ENCODE measurements around the gene PRDX2. TPM values are rescaled to one million over a fixed set of nuclear protein-coding genes. Genes with fewer than 3 reads are reported as not detected.
"Not testable (repeated sequence)": the region's sequence is repeated elsewhere in the genome, so short reads cannot be mapped to it uniquely, and the experiment has no call there.

The PRDX2 gene
- 235 TPM in 2 replicates for total RNA-seq
- long read RNA-seq, transcript PRDX2-201 (6 exons, 987 nt) = major isoform, 213 of 231 reads
- long read RNA-seq, partial matches to known transcripts = 9 of 231 reads
- long read RNA-seq, other reads (novel, unspliced or antisense) = 7 of 231 reads

GRCh38 chr19:12801466-12802266 lies at the start of gene PRDX2, which contains the start of gene THSD8:
TSS of gene PRDX2 (minus strand) at chr19:12801800. CDS start at chr19:12801261, 539 bp downstream.
TSS of gene THSD8 (plus strand) at chr19:12802069. CDS start at chr19:12802072, 3 bp downstream.
- Mint-ChIP-seq H3K27ac (ENCODE audit: unreplicated experiment) (peak within 1 kb of the TSS; percentile 35), H3K9me3 (ENCODE audit: unreplicated experiment) (no peaks in the 10 kb centered on the region), H3K36me3 (ENCODE audit: unreplicated experiment) (no peaks in the 10 kb centered on the region), H3K27me3 (ENCODE audit: unreplicated experiment) (no peaks in the 10 kb centered on the region), H3K4me3 (ENCODE audit: unreplicated experiment) (peak within 1 kb of the TSS; percentile 85), H3K4me1 (ENCODE audit: unreplicated experiment) (peaks cover 24% of the 10 kb centered on the region)
- peak; percentile 91 for DNase-seq (ENCODE audit: extremely low spot score, unreplicated experiment)
- TF ChIP-seq, protein P1, sequence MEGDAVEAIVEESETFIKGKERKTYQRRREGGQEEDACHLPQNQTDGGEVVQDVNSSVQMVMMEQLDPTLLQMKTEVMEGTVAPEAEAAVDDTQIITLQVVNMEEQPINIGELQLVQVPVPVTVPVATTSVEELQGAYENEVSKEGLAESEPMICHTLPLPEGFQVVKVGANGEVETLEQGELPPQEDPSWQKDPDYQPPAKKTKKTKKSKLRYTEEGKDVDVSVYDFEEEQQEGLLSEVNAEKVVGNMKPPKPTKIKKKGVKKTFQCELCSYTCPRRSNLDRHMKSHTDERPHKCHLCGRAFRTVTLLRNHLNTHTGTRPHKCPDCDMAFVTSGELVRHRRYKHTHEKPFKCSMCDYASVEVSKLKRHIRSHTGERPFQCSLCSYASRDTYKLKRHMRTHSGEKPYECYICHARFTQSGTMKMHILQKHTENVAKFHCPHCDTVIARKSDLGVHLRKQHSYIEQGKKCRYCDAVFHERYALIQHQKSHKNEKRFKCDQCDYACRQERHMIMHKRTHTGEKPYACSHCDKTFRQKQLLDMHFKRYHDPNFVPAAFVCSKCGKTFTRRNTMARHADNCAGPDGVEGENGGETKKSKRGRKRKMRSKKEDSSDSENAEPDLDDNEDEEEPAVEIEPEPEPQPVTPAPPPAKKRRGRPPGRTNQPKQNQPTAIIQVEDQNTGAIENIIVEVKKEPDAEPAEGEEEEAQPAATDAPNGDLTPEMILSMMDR (IDR thresholded peaks at IDR 0.05) = no peak

DNA sequence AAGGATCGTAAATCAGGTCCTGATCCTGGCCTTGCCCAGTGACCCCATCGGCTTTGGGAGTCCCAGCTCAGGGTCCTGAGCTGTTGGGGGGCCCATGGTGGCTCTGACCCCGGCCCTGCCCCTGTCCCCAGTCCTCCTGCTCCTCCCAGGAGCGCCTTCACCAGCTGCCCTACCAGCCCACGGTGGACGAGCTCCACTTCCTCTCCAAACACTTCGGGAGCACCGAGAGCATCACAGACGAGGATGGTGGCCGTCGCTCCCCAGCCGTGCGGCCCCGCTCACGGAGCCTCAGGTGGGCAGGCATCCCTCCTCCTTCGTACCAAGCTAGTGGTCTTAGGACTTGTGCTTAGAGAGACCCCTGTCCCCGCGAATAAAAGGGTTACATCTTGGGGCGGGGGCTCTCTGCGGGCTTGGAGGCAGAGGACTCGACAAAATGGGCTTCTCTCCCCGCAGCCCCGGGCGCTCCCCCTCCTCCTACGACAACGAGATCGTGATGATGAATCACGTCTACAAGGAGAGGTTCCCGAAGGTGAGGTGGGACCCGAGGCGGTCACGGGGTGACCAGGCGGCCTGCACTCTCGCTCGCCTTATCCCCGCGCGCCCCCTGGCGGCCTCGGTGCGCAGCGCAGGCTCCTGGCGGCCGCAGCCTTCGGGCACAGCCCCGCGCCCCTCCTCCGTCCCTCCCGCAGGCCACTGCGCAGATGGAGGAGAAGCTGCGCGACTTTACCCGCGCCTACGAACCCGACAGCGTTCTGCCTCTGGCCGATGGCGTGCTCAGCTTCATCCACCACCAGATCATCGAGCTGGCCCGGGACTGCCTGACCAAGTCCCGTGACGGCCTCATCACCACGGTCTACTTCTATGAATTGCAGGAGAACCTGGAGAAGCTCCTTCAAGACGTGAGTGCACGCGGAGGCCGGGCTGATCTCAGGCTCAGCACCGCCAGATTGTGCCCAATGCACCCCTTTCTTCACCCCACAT lies 45.8 kb upstream of the PRDX2 start:
- H3K4me3 Mint-ChIP-seq (ENCODE audit: unreplicated experiment) = peak overlapping the region; percentile 44
- H3K4me1 Mint-ChIP-seq (ENCODE audit: unreplicated experiment) = peaks cover 3% of the 10 kb centered on the region
- no peaks in the 10 kb centered on the region for H3K9me3 Mint-ChIP-seq (ENCODE audit: unreplicated experiment)
- H3K36me3 Mint-ChIP-seq (ENCODE audit: unreplicated experiment) = no peaks in the 10 kb centered on the region
- TF ChIP-seq, protein P1 (IDR thresholded peaks at IDR 0.05) = peak; percentile 100
- peaks cover 12% of the 10 kb centered on the region for H3K27me3 Mint-ChIP-seq (ENCODE audit: unreplicated experiment)
- H3K27ac Mint-ChIP-seq (ENCODE audit: unreplicated experiment) = no peak overlapping the region
- peak; percentile 96 for DNase-seq (ENCODE audit: extremely low spot score, unreplicated experiment)

- H3K4me1 Mint-ChIP-seq (ENCODE audit: unreplicated experiment); DNase-seq (ENCODE audit: extremely low spot score, unreplicated experiment); H3K27ac Mint-ChIP-seq (ENCODE audit: unreplicated experiment); H3K9me3 Mint-ChIP-seq (ENCODE audit: unreplicated experiment); H3K4me3 Mint-ChIP-seq (ENCODE audit: unreplicated experiment); H3K36me3 Mint-ChIP-seq (ENCODE audit: unreplicated experiment): not testable (repeated sequence)
- H3K27me3 Mint-ChIP-seq (ENCODE audit: unreplicated experiment) = peaks cover 18% of the 10 kb centered on the region
Observed at GRCh38 chr19:12846613-12847012, 45.0 kb upstream of the PRDX2 start.

DNA sequence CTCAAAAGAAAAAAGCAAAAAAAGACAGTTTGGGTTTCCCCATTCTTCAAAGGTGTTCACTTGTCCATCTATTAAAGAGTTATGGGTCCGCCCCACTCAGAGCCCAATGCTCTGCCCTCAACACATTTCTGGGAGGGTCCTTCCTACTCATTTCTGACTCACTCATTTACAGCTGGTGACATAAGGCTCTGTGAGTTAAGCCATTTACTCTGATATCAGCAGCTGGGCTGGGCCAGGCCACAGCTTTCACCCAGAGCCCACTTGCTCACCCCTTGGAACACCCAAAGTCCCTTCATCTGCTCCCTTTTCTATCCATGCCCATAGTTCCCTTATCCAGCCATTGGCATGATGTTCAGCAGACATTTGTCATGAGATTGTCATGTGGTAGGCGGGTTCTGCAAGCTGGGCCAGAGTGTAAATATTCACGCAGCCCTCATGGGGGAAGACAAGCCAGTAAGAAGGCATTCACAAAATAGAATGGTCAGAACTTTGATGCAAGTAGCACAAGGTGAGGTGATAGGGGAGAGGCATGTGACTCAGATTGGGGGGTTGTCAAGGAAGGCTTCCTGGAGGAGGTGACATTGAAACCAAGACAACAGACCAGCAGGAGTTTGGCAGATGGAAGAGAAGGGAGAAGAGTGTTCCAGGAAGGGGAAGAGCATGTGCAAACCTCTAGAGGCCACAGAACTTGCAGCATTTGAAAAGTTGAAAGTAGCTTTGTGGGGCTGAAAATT lies 42.6 kb upstream of the PRDX2 start:
- TF ChIP-seq, protein P1 (IDR thresholded peaks at IDR 0.05) = no peak
- no peak overlapping the region for H3K27ac Mint-ChIP-seq (ENCODE audit: unreplicated experiment)
- H3K4me1 Mint-ChIP-seq (ENCODE audit: unreplicated experiment) = peaks cover 18% of the 10 kb centered on the region
- peaks cover 39% of the 10 kb centered on the region for H3K27me3 Mint-ChIP-seq (ENCODE audit: unreplicated experiment)
- no peak overlapping the region for H3K4me3 Mint-ChIP-seq (ENCODE audit: unreplicated experiment)
- H3K36me3 Mint-ChIP-seq (ENCODE audit: unreplicated experiment) = no peaks in the 10 kb centered on the region
- H3K9me3 Mint-ChIP-seq (ENCODE audit: unreplicated experiment) = no peaks in the 10 kb centered on the region
- no peak for DNase-seq (ENCODE audit: extremely low spot score, unreplicated experiment)

DNA sequence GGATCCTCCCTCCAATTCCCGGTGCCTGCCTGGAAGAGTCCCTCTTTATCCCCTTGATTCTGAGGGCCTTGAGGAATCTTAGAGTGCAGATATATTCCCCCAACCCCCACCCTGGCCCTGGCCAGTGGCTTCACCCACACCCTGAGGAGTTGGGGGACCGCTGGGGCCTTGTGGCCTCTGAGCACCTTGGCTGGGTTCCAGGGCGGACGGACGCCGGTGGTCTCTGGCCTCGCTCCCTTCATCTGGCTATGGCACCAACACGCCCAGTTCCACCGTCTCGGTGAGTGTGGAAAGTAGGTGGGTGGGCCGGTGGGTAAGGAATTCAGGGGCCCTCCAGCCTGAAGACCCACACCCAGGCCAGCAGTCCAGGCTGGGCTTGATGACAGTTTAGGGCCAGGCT lies 41.7 kb upstream of the PRDX2 start:
- no peak for DNase-seq (ENCODE audit: extremely low spot score, unreplicated experiment)
- H3K4me3 Mint-ChIP-seq (ENCODE audit: unreplicated experiment) = no peak overlapping the region
- TF ChIP-seq, protein P1 (IDR thresholded peaks at IDR 0.05) = no peak
- H3K4me1 Mint-ChIP-seq (ENCODE audit: unreplicated experiment) = peaks cover 22% of the 10 kb centered on the region
- no peaks in the 10 kb centered on the region for H3K36me3 Mint-ChIP-seq (ENCODE audit: unreplicated experiment)
- H3K27ac Mint-ChIP-seq (ENCODE audit: unreplicated experiment) = no peak overlapping the region
- H3K9me3 Mint-ChIP-seq (ENCODE audit: unreplicated experiment) = no peaks in the 10 kb centered on the region
- peaks cover 43% of the 10 kb centered on the region for H3K27me3 Mint-ChIP-seq (ENCODE audit: unreplicated experiment)
